ENCODE results near the gene HYAL3.

- TF ChIP-seq POLR2A (IDR thresholded peaks at IDR 0.05; ENCODE audit: borderline replicate concordance, extremely low read depth, insufficient read depth, insufficient read length) (no peak), CTCF (IDR thresholded peaks at IDR 0.05 in 2 of 3, conservative IDR thresholded peaks at IDR 0.05 in 1 of 3; ENCODE audit: borderline replicate concordance in 1 of 3, insufficient read depth in 1 of 3, low read depth in 2 of 3, low read length in 2 of 3) (no peak), SIN3A (IDR thresholded peaks at IDR 0.05; ENCODE audit: low read depth) (no peak), CEBPB (IDR thresholded peaks at IDR 0.05; ENCODE audit: low read depth) (no peak), POLR2AphosphoS5 (IDR thresholded peaks at IDR 0.05; ENCODE audit: low read depth, low read length) (no peak), EZH2phosphoT487 (IDR thresholded peaks at IDR 0.05; ENCODE audit: borderline replicate concordance) (no peak), RAD21 (IDR thresholded peaks at IDR 0.05; ENCODE audit: low read depth) (no peak), JUND (IDR thresholded peaks at IDR 0.05) (no peak)
These were observed 20.1 kb upstream of the HYAL3 start for GRCh38 chr3:50319181-50319893.

All from HCT116 (cell line).